Naive thymus-derived CD8-positive, alpha-beta T cell (primary cell): ENCODE results near the gene SLC38A11. TPM values are rescaled to one million over a fixed set of nuclear protein-coding genes. Genes with fewer than 3 reads are reported as not detected.

Experiments
- ATAC-seq, 2 donors: fragments of 150-1000 bp; cut with Tn5 transposase in 1 of 2; sonication (Bioruptor Pico), chemical (Tn5 transposase) in 1 of 2; 1 replicate in 1 of 2; 2 replicates in 1 of 2; pipeline ENCODE4 v1.10.0; 2021; ENCODE audit warnings: mild to moderate bottlenecking in 2 of 2, moderate library complexity in 2 of 2
- POLR2A ChIA-PET: fragments of 350-600 bp; sonication (Branson Sonifier 250); formaldehyde crosslinking; loops from one replicate; lab custom pipeline; 2021; ENCODE audit warnings: antibody characterized with exemption; lab: Charles Lee
- DNase-seq, 10 donors: peaks; one replicate each; pipeline versions ENCODE4 v3.0.0 to v3.0.0-alpha.2; 2020 to 2022
- H3K27ac Mint-ChIP-seq, 10 donors: one replicate each; pipeline ENCODE4 v1.8.0; 2020 to 2022; ENCODE audit warnings: mild to moderate bottlenecking in 10 of 10, mixed read lengths in 10 of 10, moderate library complexity in 4 of 10, inconsistent platforms in 1 of 10
- H3K27me3 Mint-ChIP-seq, 5 donors: one replicate each; pipeline ENCODE4 v1.8.0; 2021 to 2022; ENCODE audit warnings: mixed read lengths in 5 of 5
- H3K36me3 Mint-ChIP-seq, 3 donors: one replicate each; pipeline ENCODE4 v1.8.0; 2020 to 2022; ENCODE audit warnings: mixed read lengths in 3 of 3, mild to moderate bottlenecking in 2 of 3, inconsistent platforms in 1 of 3
- H3K4me1 Mint-ChIP-seq, 4 donors: one replicate each; pipeline ENCODE4 v1.8.0; 2021 to 2022; ENCODE audit warnings: mixed read lengths in 4 of 4
- H3K4me3 Mint-ChIP-seq, 10 donors: one replicate each; pipeline ENCODE4 v1.8.0; 2020 to 2022; ENCODE audit warnings: mild to moderate bottlenecking in 10 of 10, mixed read lengths in 10 of 10, moderate library complexity in 6 of 10, inconsistent platforms in 1 of 10
- H3K9me3 Mint-ChIP-seq, 9 donors: one replicate each; pipeline ENCODE4 v1.8.0; 2020 to 2022; ENCODE audit warnings: mixed read lengths in 9 of 9, mild to moderate bottlenecking in 3 of 9, inconsistent platforms in 1 of 9, moderate library complexity in 1 of 9
- polyA plus RNA-seq, 3 donors: library from polyadenylated mRNA; unstranded; fragments of 300-500 nt; fragmentation: Illumina TruSeq; gene quantifications; one replicate each; pipeline ENCODE4 v1.2.3, GENCODE V29; 2021
- total RNA-seq, 8 experiments: library from RNA in 2 of 8; stranded (reverse) in 2 of 8; gene quantifications; one replicate each; pipeline ENCODE4 v1.2.3 and lab custom pipeline; 2021 to 2026

Gene SLC38A11
- total and polyA plus RNA-seq, 5 experiments from 2014 or later: 0.42 to 0.74 TPM; not detected in 3

DNA sequence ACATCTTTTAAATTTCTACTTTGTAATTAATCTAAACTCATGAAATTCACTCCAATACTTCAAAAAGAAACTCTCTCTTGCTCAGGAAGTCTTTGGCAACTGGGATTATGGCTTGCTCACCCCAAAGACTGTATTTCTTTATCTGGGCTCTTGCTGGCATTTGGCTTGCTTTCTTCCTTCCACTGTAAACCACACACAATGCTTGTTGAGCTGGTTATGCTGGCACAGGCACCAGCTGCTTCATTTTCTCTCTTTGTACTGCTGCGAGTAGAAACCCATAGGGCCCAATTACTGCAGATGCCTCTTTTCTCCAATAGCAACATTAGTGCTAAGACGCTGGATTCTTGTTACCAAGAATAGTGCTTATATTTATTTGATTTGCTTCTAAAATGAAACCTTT is 51.4 kb downstream of the SLC38A11 start:
- Mint-ChIP-seq H3K27ac (no peak overlapping the region), H3K9me3 (peaks cover 0 to 13% (median 0%) of the 10 kb centered on the region in 9 donors), H3K4me3 (no peak overlapping the region), H3K36me3 (no peaks in the 10 kb centered on the region), H3K4me1 (no peaks in the 10 kb centered on the region), H3K27me3 (peaks cover 0 to 4% (median 0%) of the 10 kb centered on the region in 5 donors)
- POLR2A ChIA-PET: no interaction called here
- ATAC-seq (no peak), DNase-seq (no peak)

DNA sequence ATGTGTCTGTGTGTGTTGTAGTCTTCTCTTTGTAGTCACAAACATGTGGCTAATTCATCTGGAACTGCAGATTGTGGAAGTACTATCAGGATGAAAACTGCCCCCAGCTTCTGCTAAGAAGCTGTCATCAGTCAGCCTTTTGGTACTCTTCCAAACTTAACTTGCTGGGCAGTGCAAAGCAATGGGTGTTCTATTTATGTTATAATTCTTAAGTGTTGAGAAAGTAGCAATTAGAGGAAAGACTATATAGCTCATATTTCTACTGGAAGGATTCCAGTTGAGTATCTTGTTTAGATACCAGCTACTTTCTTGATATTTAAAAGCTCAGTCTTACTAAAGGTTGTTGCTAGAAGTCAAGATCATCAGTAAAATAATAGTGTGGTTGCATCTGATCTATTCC is 52.1 kb downstream of the SLC38A11 start:
- no peak for DNase-seq
- H3K9me3 Mint-ChIP-seq: peaks cover 0 to 13% (median 0%) of the 10 kb centered on the region in 9 donors
- no peaks in the 10 kb centered on the region for H3K4me1 Mint-ChIP-seq
- no peak for ATAC-seq
- H3K4me3 Mint-ChIP-seq: no peak overlapping the region
- no peaks in the 10 kb centered on the region for H3K36me3 Mint-ChIP-seq
- POLR2A ChIA-PET: no interaction called here
- H3K27ac Mint-ChIP-seq: no peak overlapping the region
- H3K27me3 Mint-ChIP-seq: peaks cover 0 to 4% (median 0%) of the 10 kb centered on the region in 5 donors

DNA sequence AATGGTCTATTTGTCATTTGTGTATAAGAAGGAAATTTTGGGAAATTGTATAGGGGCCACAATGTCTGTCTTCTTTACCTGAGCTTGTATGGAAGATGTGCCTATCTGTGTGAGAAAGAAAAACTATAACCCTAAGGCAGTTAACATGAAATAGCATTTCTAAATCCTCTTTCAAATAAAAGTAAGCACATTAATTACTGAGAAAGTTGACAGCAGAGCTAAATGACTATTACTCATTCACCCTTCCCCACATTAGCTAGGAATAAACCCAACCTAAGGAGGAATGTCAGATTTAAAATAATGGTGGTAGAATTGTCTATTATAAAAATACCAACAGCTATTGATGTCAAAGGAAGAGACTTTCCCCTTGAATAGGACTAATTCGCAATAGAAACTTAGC is 56.2 kb downstream of the SLC38A11 start:
- no peak for ATAC-seq
- Mint-ChIP-seq H3K4me3 (no peak overlapping the region), H3K36me3 (no peaks in the 10 kb centered on the region), H3K27ac (no peak overlapping the region), H3K27me3 (no peaks in the 10 kb centered on the region), H3K4me1 (peaks cover 0 to 2% (median under 1%) of the 10 kb centered on the region in 4 donors), H3K9me3 (peaks cover 0 to 13% (median 0%) of the 10 kb centered on the region in 9 donors)
- no peak for DNase-seq
- POLR2A ChIA-PET: no interaction called here

DNA sequence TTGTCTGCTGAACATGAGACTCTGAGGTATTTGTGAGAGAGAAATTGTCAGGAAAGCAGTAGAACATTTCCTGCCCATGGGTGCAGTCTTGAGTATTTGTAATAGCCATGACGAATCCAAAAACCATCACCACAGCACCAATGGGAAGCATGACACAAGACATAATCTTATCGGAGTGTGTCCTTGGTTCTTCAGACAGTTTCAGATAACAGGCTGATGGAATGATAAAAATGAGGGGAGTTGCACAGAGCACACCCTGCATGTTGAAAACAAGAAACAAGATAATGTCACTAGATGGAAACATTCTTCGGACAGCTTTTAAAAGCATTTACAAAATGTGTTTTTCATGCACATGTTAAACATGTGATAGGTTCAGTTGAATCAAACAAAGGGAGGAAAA is 56.9 kb downstream of the SLC38A11 start:
- DNase-seq (no peak), ATAC-seq (no peak)
- Mint-ChIP-seq H3K36me3 (no peaks in the 10 kb centered on the region), H3K27ac (no peak overlapping the region), H3K27me3 (no peaks in the 10 kb centered on the region), H3K4me1 (peaks cover 0 to 2% (median under 1%) of the 10 kb centered on the region in 4 donors), H3K9me3 (peaks cover 0 to 13% (median 0%) of the 10 kb centered on the region in 9 donors), H3K4me3 (no peak overlapping the region)
- POLR2A ChIA-PET: no interaction called here

DNA sequence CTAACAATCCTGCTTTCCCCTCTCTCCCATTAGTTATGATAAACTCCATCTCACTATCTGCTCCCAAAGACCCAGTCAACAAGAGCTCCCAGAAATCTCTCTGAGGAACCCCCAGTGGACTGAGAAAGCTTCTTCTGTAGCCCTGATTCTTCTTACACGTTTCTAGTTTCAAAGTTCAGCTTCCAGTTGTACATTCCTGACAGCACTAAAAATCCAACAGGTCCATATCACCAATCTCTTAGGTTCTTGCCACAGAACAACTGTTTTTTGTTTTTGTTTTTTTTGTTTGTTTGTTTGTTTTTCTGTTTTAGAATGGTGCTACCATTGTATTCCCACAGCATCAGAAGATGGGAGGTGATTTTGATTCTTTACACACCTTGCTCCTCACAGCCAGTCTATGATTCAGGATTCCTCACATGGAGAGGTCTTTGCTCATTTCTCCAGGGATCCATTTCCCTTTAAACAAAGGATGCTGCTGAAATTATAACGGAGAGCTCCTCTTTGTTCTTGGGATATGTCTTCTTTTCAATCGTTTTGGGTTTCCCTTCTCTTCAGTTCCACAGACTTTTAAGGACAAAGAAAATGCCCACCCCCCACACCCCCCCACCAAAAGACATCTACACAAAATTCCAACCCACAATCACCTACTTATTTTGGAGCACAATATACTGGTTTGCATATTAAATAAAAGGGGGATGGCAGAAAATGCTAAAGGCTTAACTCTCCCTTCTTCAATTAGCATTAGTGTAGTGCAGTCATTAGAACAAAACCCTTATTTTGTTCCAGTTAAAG is 57.7 kb downstream of the SLC38A11 start:
- H3K27me3 Mint-ChIP-seq: no peaks in the 10 kb centered on the region
- DNase-seq (no peak), ATAC-seq (no peak)
- no peaks in the 10 kb centered on the region for H3K36me3 Mint-ChIP-seq
- POLR2A ChIA-PET: no interaction called here
- no peak overlapping the region for H3K27ac Mint-ChIP-seq
- H3K4me3 Mint-ChIP-seq: no peak overlapping the region
- peaks cover 0 to 13% (median 0%) of the 10 kb centered on the region in 9 donors for H3K9me3 Mint-ChIP-seq
- H3K4me1 Mint-ChIP-seq: peaks cover 0 to 2% (median under 1%) of the 10 kb centered on the region in 4 donors

DNA sequence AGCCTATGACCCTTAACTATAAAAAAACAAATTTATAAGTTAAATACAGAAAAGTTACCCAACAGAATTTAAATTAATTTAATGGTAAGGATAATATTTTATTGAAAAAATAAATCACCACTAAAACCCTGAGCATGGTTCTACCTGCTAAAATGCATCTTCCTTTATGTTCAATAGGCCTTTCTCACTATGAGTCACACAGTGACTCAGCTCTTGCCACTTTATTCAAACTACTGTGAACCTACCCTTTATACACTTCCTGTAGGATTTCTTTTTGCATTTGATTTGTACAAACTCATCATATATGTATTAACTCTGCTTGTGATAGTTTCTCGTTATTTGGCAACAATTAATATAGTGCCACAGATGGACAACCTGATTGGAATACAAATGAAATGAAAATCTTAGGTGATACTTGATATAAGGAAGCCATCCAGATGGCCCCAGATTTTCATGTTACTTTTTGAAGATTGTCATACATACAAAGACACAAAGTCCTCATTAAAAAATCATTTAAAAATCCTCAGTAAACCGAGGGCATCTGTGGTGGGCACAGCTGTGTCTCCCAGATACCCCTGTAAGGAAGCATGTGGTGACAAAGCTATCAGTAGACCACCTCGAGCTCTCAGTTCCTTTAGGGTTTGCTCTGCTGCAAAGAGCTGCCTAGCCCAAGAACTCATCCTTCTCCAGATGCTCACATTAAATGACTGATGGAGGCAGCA is 58.5 kb downstream of the SLC38A11 start:
- peaks cover 0 to 2% (median under 1%) of the 10 kb centered on the region in 4 donors for H3K4me1 Mint-ChIP-seq
- no peak for ATAC-seq
- H3K36me3 Mint-ChIP-seq: no peaks in the 10 kb centered on the region
- no peak overlapping the region for H3K4me3 Mint-ChIP-seq
- no peak overlapping the region for H3K27ac Mint-ChIP-seq
- no peaks in the 10 kb centered on the region for H3K27me3 Mint-ChIP-seq
- H3K9me3 Mint-ChIP-seq: peaks cover 0 to 13% (median 0%) of the 10 kb centered on the region in 9 donors
- POLR2A ChIA-PET: no interaction called here
- DNase-seq: no peak

DNA sequence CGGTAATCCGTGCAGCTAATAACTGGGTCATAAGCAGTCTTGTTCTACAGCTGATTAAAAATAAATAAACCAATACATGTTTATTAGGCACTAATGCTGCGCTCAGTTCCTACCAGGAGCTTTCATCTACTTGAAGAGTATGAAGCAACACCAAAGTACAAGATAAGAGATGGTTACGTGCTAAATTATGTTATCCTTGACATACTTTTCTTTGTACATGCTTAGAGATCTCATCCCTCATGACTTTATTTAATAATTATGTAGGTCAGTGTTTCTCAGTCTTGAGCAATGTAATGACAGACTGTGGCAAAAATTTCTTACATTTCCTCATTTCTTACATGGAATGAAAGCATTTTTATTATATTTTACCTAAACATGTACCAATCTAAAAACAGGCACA is 59.1 kb downstream of the SLC38A11 start:
- Mint-ChIP-seq H3K36me3 (no peaks in the 10 kb centered on the region), H3K27me3 (peaks cover 0 to 4% (median 0%) of the 10 kb centered on the region in 5 donors), H3K4me1 (peaks cover 0 to 2% (median under 1%) of the 10 kb centered on the region in 4 donors), H3K4me3 (no peak overlapping the region), H3K27ac (no peak overlapping the region), H3K9me3 (peaks cover 0 to 13% (median 0%) of the 10 kb centered on the region in 9 donors)
- DNase-seq: no peak
- ATAC-seq: no peak
- POLR2A ChIA-PET: no interaction called here

DNA sequence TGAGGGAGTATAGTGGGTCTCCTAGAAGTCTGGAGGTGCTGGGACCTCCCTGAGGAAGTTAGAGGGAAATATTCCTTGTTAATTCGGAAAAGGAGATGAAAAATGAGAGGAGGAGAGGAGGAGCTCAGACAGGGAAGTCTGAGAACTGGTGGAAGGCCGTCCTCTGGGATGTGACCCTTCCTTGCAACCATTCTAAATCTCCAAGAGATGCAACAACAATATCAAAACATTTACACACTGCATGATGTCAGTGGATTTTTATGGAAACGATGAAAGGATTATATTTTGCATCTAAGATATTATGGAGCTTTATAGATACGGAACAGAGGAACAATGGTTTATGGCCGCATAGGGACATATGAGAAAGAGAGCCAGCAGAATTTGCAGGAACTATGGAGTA is 63.9 kb downstream of the SLC38A11 start:
- POLR2A ChIA-PET: no interaction called here
- Mint-ChIP-seq H3K36me3 (no peaks in the 10 kb centered on the region), H3K27ac (no peak overlapping the region), H3K9me3 (no peaks in the 10 kb centered on the region), H3K4me3 (no peak overlapping the region), H3K27me3 (peaks cover 0 to 9% (median 0%) of the 10 kb centered on the region in 5 donors), H3K4me1 (no peaks in the 10 kb centered on the region)
- DNase-seq (no peak), ATAC-seq (no peak)

DNA sequence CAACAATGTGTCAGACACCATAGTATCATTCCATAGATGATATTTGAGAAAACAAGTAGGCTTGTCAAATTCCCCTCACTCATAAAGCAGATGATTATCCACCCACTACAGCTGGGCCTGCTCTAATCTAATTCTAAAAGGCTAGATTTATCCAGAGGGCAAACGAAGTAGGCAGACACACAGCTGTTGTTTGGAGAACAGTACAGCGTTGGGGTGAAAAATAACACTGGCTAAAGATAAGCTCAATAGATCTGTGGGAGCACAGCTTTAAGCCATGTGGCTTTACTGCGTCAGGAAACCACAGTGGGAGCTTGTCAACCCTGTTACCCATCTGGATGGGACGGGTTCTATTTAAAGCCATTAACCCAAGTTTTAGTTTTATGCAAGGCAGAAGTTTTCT is 64.8 kb downstream of the SLC38A11 start:
- H3K4me3 Mint-ChIP-seq: no peak overlapping the region
- no peaks in the 10 kb centered on the region for H3K9me3 Mint-ChIP-seq
- H3K27me3 Mint-ChIP-seq: peaks cover 0 to 9% (median 0%) of the 10 kb centered on the region in 5 donors
- no peaks in the 10 kb centered on the region for H3K36me3 Mint-ChIP-seq
- POLR2A ChIA-PET: no interaction called here
- no peak for DNase-seq
- no peak for ATAC-seq
- no peaks in the 10 kb centered on the region for H3K4me1 Mint-ChIP-seq
- no peak overlapping the region for H3K27ac Mint-ChIP-seq

DNA sequence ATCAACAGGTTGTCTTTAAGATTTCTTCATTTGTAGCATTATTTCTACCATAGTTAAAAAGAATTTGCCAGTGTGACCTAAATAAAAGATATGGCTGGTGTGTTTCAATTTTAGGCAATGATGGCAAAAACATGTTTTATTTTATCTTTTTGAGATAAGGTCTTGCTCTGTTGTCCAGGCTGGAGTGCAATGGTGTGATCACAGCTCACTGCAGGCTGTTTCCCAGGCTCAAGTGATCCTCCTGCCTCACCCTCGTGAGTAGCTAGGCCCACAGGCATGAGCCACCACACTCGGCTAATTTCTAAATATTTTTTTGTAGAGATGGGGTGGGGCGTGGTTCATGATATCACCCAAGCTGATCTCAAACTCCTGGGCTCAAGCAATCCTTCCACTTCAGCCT is 66.7 kb downstream of the SLC38A11 start:
- DNase-seq: no peak
- no peak overlapping the region for H3K4me3 Mint-ChIP-seq
- peaks cover 0 to 9% (median 0%) of the 10 kb centered on the region in 5 donors for H3K27me3 Mint-ChIP-seq
- H3K36me3 Mint-ChIP-seq: no peaks in the 10 kb centered on the region
- H3K27ac Mint-ChIP-seq: no peak overlapping the region
- H3K4me1 Mint-ChIP-seq: no peaks in the 10 kb centered on the region
- POLR2A ChIA-PET: no interaction called here
- H3K9me3 Mint-ChIP-seq: peaks cover 0 to 3% (median 0%) of the 10 kb centered on the region in 9 donors
- no peak for ATAC-seq

DNA sequence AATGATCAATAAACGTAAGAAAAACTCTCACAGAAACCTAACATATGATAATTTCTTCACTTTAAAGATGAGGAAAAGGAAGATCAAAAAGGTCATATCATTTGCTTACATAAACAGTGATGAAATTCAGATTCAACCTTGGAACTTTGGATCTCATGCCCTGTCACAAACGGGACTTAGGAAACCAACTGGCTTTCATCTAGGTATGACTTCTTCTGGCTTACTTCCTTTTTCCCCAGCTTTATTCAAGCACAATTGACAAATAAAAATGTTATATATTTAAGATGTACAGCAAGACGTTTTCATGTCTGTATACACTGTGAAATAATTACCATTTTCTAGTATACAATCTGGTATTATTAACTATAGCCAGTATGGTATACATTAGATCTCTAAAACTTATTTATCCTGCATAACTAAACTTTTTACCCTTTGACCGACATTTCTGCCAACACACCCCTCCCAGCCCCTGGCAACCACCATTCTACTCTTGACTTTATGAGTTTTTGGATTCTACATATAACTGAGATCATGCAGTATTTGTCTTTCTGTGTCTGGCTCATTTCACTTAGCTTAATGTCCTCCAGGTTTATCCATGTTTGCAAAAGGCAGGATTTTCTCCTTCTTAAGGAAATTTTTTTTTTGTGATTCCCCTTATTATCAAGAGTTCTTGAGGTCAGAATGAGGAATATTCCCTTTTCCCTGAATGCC is 67.7 kb downstream of the SLC38A11 start:
- H3K9me3 Mint-ChIP-seq: peaks cover 0 to 3% (median 0%) of the 10 kb centered on the region in 9 donors
- DNase-seq: no peak
- H3K4me1 Mint-ChIP-seq: no peaks in the 10 kb centered on the region
- peaks cover 0 to 9% (median 0%) of the 10 kb centered on the region in 5 donors for H3K27me3 Mint-ChIP-seq
- no peak overlapping the region for H3K27ac Mint-ChIP-seq
- H3K4me3 Mint-ChIP-seq: no peak overlapping the region
- no peak for ATAC-seq
- H3K36me3 Mint-ChIP-seq: no peaks in the 10 kb centered on the region
- POLR2A ChIA-PET: no interaction called here

DNA sequence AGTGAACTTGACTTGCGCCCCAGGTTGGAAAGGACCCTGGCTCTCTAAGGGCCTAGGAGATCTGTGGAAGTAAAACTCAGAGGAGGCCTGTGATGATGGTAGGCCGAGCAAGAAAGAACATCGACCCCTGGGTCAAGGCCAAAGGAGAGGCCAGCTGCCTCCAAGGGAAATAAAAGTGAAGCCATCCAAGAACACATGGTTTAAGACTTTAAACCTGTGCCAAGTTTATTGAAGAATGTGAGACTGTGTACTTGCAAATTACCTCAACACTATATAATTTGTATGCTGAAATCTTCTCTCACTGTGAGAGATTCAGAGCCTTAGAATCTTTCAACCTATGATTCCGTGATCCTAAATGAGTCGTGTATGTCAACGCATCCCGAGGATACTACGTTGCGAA is 73.0 kb downstream of the SLC38A11 start:
- Mint-ChIP-seq H3K4me1 (peaks cover 0 to 1% (median 0%) of the 10 kb centered on the region in 4 donors), H3K27ac (no peak overlapping the region), H3K9me3 (peaks cover 0 to 3% (median 0%) of the 10 kb centered on the region in 9 donors), H3K27me3 (no peaks in the 10 kb centered on the region), H3K4me3 (no peak overlapping the region), H3K36me3 (no peaks in the 10 kb centered on the region)
- DNase-seq (no peak), ATAC-seq (no peak)
- POLR2A ChIA-PET: no interaction called here

DNA sequence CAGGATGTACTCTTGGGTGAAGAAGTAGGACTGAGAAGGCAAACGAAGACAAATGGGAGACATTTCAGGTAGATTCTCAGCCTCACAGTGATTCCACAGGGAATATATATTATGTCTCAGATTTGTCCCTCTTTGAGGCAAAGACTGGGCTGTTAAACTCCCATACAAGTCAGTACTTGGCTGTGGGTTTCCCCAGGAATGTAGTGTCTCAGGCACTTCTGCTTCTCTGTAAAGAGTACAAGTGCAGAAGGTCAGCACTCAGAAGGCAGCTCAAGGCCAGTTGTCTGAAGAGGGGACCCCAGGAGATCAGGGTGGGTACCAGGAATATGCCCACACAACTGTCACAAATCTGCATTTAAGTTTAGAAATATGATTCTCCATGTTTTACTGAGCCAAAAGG is 73.8 kb downstream of the SLC38A11 start:
- POLR2A ChIA-PET: no interaction called here
- H3K9me3 Mint-ChIP-seq: peaks cover 0 to 3% (median 0%) of the 10 kb centered on the region in 9 donors
- no peak overlapping the region for H3K27ac Mint-ChIP-seq
- H3K36me3 Mint-ChIP-seq: no peaks in the 10 kb centered on the region
- no peaks in the 10 kb centered on the region for H3K27me3 Mint-ChIP-seq
- ATAC-seq (no peak), DNase-seq (no peak)
- no peak overlapping the region for H3K4me3 Mint-ChIP-seq
- H3K4me1 Mint-ChIP-seq: peaks cover 0 to 4% (median 0%) of the 10 kb centered on the region in 4 donors
